IMR-90 (cell line): Measurements from ENCODE around the gene FAM174B. TPM values are rescaled to one million over a fixed set of nuclear protein-coding genes. Genes with fewer than 3 reads are reported as not detected.

Experiments
- ATAC-seq: fragments of 200-7000 bp; cut with Tn5 transposase; 2 replicates; pipeline ENCODE4 v1.9.1; 2020; ENCODE audit warnings: low read depth, mild to moderate bottlenecking, moderate library complexity
- BruUV-seq: library from RNA; stranded (reverse); fragments of 400-500 nt; replicated peaks from 2 replicates; lab custom pipeline; 2021; lab: Mats Ljungman, UMichigan
- CTCF ChIA-PET: fragments of 300-600 bp; formaldehyde crosslinking; extraction: SDS; loops from one replicate; lab custom pipeline; 2021; ENCODE audit warnings: antibody characterized with exemption; lab: Yijun Ruan, JAX
- POLR2A ChIA-PET: fragments of 300-600 bp; sonication (Branson Sonifier 250); formaldehyde crosslinking; loops from one replicate; lab custom pipeline; 2022; ENCODE audit warnings: antibody characterized with exemption; ENCODE audit not compliant: unreplicated experiment; lab: Charles Lee
- DNase-seq: peaks from one replicate; pipeline ENCODE4 v3.0.0; 2013
- H2AFZ ChIP-seq: replicated peaks from 2 replicates; pipeline ENCODE3; 2013; ENCODE audit warnings: low read length, mild to moderate bottlenecking; ENCODE audit not compliant: poor library complexity
- H2AK5ac ChIP-seq: 2 replicates; pipeline ENCODE4 v1.6.1; 2013; ENCODE audit warnings: low read depth, low read length, inconsistent platforms
- H2AK9ac ChIP-seq: replicated peaks from 2 replicates; pipeline ENCODE3; 2013; ENCODE audit warnings: mild to moderate bottlenecking, low read depth, low read length, moderate library complexity; ENCODE audit not compliant: poor library complexity
- H2BK120ac ChIP-seq: 2 replicates; pipeline ENCODE4 v1.6.1; 2013; ENCODE audit warnings: low read depth, low read length, inconsistent platforms
- H2BK15ac ChIP-seq: 3 replicates; pipeline ENCODE4 v1.6.1; 2013; ENCODE audit warnings: low read depth, low read length, inconsistent platforms
- H2BK20ac ChIP-seq: 2 replicates; pipeline ENCODE4 v1.6.1; 2013; ENCODE audit warnings: low read depth, mild to moderate bottlenecking, inconsistent platforms, low read length, moderate library complexity
- H2BK5ac ChIP-seq: 2 replicates; pipeline ENCODE4 v1.6.1; 2013; ENCODE audit warnings: mild to moderate bottlenecking, low read depth, low read length, inconsistent platforms; ENCODE audit not compliant: poor library complexity, severe bottlenecking
- H3K14ac ChIP-seq: replicated peaks from 2 replicates; pipeline ENCODE4 v1.6.1; 2013; ENCODE audit warnings: low read depth, low read length, inconsistent platforms
- H3K18ac ChIP-seq: 2 replicates; pipeline ENCODE4 v1.6.1; 2013; ENCODE audit warnings: low read depth, low read length, control low read depth
- H3K23ac ChIP-seq: 2 replicates; pipeline ENCODE4 v1.6.1; 2013; ENCODE audit warnings: low read depth, low read length, inconsistent platforms
- H3K27ac ChIP-seq: 2 replicates; pipeline ENCODE4 v1.5.1; 2013; ENCODE audit warnings: mild to moderate bottlenecking, control low read depth, low read length; ENCODE audit not compliant: insufficient read depth
- H3K27me3 ChIP-seq: 2 replicates; pipeline ENCODE4 v1.6.1; 2013; ENCODE audit warnings: low read length; ENCODE audit not compliant: control insufficient read depth, insufficient read depth
- H3K36me3 ChIP-seq: 2 replicates; pipeline ENCODE4 v1.6.1; 2013; ENCODE audit warnings: low read length, mixed read lengths; ENCODE audit not compliant: control insufficient read depth, insufficient read depth
- H3K4ac ChIP-seq: 2 replicates; pipeline ENCODE4 v1.6.1; 2013; ENCODE audit warnings: low read depth, low read length, inconsistent platforms
- H3K4me1 ChIP-seq: 2 replicates; pipeline ENCODE4 v1.6.1; 2013; ENCODE audit warnings: low read length, mixed read lengths; ENCODE audit not compliant: control insufficient read depth, insufficient read depth
- H3K4me2 ChIP-seq: 2 replicates; pipeline ENCODE4 v1.6.1; 2013; ENCODE audit warnings: low read depth, mild to moderate bottlenecking, control low read depth, low read length, moderate library complexity
- H3K4me3 ChIP-seq: 2 replicates; pipeline ENCODE4 v1.5.1; 2013; ENCODE audit warnings: low read depth, mild to moderate bottlenecking, control low read depth, low read length, moderate library complexity; ENCODE audit not compliant: insufficient read depth
- H3K56ac ChIP-seq: 2 replicates; pipeline ENCODE4 v1.6.1; 2013; ENCODE audit warnings: low read length, inconsistent platforms; ENCODE audit not compliant: insufficient read depth; ENCODE audit errors: extremely low read depth
- H3K79me1 ChIP-seq, 2 experiments: 2 replicates each; pipeline ENCODE4 v1.6.1; 2013; ENCODE audit warnings: low read length in 2 of 2, inconsistent platforms in 1 of 2, low read depth in 1 of 2
- H3K9ac ChIP-seq: 2 replicates; pipeline ENCODE4 v1.6.1; 2013; ENCODE audit warnings: low read depth, low read length, control low read depth
- H3K9me1 ChIP-seq: 2 replicates; pipeline ENCODE4 v1.6.1; 2013; ENCODE audit warnings: low read length, inconsistent platforms; ENCODE audit not compliant: insufficient read depth
- H3K9me3 ChIP-seq: 2 replicates; pipeline ENCODE4 v1.6.1; 2013; ENCODE audit warnings: low read length; ENCODE audit not compliant: control insufficient read depth, insufficient read depth
- H4K20me1 ChIP-seq: 2 replicates; pipeline ENCODE4 v1.6.1; 2013; ENCODE audit warnings: low read length, inconsistent platforms; ENCODE audit not compliant: insufficient read depth
- H4K5ac ChIP-seq: 2 replicates; pipeline ENCODE4 v1.6.1; 2013; ENCODE audit warnings: mild to moderate bottlenecking, low read depth, low read length, control low read depth
- H4K8ac ChIP-seq, 2 experiments: 2 replicates each; pipeline ENCODE4 v1.6.1; 2013; ENCODE audit warnings: low read depth in 2 of 2, low read length in 2 of 2, control low read depth in 1 of 2, inconsistent platforms in 1 of 2
- H4K91ac ChIP-seq: 2 replicates; pipeline ENCODE4 v1.6.1; 2013; ENCODE audit warnings: low read depth, low read length, inconsistent platforms; ENCODE audit not compliant: insufficient read depth
- BHLHE40 ChIP-seq: fragments of 150-350 bp; IDR thresholded peaks from 2 replicates; pipeline ENCODE4 v1.6.1; 2016; ENCODE audit warnings: mild to moderate bottlenecking, low read depth, low read length
- CEBPB ChIP-seq: IDR thresholded peaks from 2 replicates; pipeline ENCODE4 v1.6.1; 2012; ENCODE audit warnings: low read depth, low read length, improper control_type of control experiment
- CHD1 ChIP-seq: IDR thresholded peaks from 2 replicates; pipeline ENCODE4 v1.6.1; 2012; ENCODE audit warnings: low read depth, low read length, improper control_type of control experiment
- ELK1 ChIP-seq: fragments of 150-350 bp; IDR thresholded peaks from 2 replicates; pipeline ENCODE4 v1.6.1; 2016; ENCODE audit warnings: low read depth, mild to moderate bottlenecking, low read length, moderate library complexity, borderline replicate concordance
- FOS ChIP-seq: fragments of 150-350 bp; IDR thresholded peaks from 2 replicates; pipeline ENCODE4 v1.6.1; 2016; ENCODE audit warnings: low read depth, low read length
- MAFK ChIP-seq: IDR thresholded peaks from 2 replicates; pipeline ENCODE4 v1.6.1; 2012; ENCODE audit warnings: low read depth, low read length, improper control_type of control experiment
- MAZ ChIP-seq: IDR thresholded peaks from 2 replicates; pipeline ENCODE4 v1.6.1; 2012; ENCODE audit warnings: low read depth, mild to moderate bottlenecking, low read length, improper control_type of control experiment, moderate library complexity, borderline replicate concordance
- MXI1 ChIP-seq: IDR thresholded peaks from 2 replicates; pipeline ENCODE4 v1.6.1; 2012; ENCODE audit warnings: low read depth, mild to moderate bottlenecking, low read length, moderate library complexity, borderline replicate concordance
- NFE2L2 ChIP-seq: fragments of 150-350 bp; IDR thresholded peaks from 2 replicates; pipeline ENCODE4 v1.6.1; 2016; ENCODE audit warnings: low read depth, mild to moderate bottlenecking, low read length
- POLR2A ChIP-seq: IDR thresholded peaks from 2 replicates; pipeline ENCODE4 v1.6.1; 2012; ENCODE audit warnings: mild to moderate bottlenecking, low read depth, low read length
- RAD21 ChIP-seq: IDR thresholded peaks from 2 replicates; pipeline ENCODE4 v1.6.1; 2012; ENCODE audit warnings: low read length, improper control_type of control experiment
- RCOR1 ChIP-seq: IDR thresholded peaks from 2 replicates; pipeline ENCODE4 v1.6.1; 2012; ENCODE audit warnings: mild to moderate bottlenecking, low read length, improper control_type of control experiment; ENCODE audit not compliant: insufficient replicate concordance
- RFX5 ChIP-seq: IDR thresholded peaks from 2 replicates; pipeline ENCODE4 v1.8.0; 2012; ENCODE audit warnings: low read depth, mild to moderate bottlenecking, low read length, moderate library complexity
- SMC3 ChIP-seq: fragments of 150-350 bp; IDR thresholded peaks from 2 replicates; pipeline ENCODE4 v1.6.1; 2016; ENCODE audit warnings: low read depth, mild to moderate bottlenecking, antibody characterized with exemption, low read length, moderate library complexity
- USF2 ChIP-seq: fragments of 150-350 bp; IDR thresholded peaks from 2 replicates; pipeline ENCODE4 v1.6.1; 2017; ENCODE audit warnings: mild to moderate bottlenecking, antibody characterized with exemption, low read length, low read depth
- whole genome bisulfite sequencing, 2 experiments: methylation state at CpG; one replicate each; pipeline versions ENCODE4 v1.1.5 to v1.1.7; 2013; ENCODE audit warnings: missing lambda C conversion rate in 2 of 2; ENCODE audit not compliant: insufficient read length in 1 of 2; ENCODE audit errors: extremely low coverage in 2 of 2; 5-methylcytosine and 5-hydroxymethylcytosine counted together
- dilution Hi-C: fragments of 300-500 bp; cut with HindIII; formaldehyde crosslinking; loops from one replicate; pipeline ENCODE4 v1.14.3; 2018; ENCODE audit warnings: low sequenced_read_pairs; ENCODE audit not compliant: unreplicated experiment
- in situ Hi-C: fragments of 300-500 bp; cut with MboI; formaldehyde crosslinking; loops from 3 replicates; pipeline ENCODE4 v1.14.3; 2019; ENCODE audit warnings: low sequenced_read_pairs, inconsistent platforms, mixed read lengths
- intact Hi-C: fragments of 100-400 bp; cut with micrococcal nuclease; formaldehyde crosslinking; loops from 2 replicates; pipeline ENCODE4 v1.10.0; 2022
- polyA plus RNA-seq, 3 experiments: library from polyadenylated mRNA; depleted of rRNA; stranded (reverse); fragments of >200 nt; gene quantifications; 2 replicates each; pipeline ENCODE4 v1.2.3, GENCODE V29; 2012; ENCODE audit warnings: low replicate concordance in 1 of 3
- total RNA-seq: library from RNA; depleted of rRNA; stranded (reverse); fragments of >200 nt; gene quantifications from 2 replicates; pipeline ENCODE4 v1.2.3, GENCODE V29; 2012
- TF ChIP-seq, protein P1 (sequence below): conservative IDR thresholded peaks from 2 replicates; pipeline ENCODE4 v1.5.1; 2012; ENCODE audit warnings: mild to moderate bottlenecking, low read depth, low read length, improper control_type of control experiment

Gene FAM174B
- total and polyA plus RNA-seq, 2 of the 4 experiments (the other 2 are of a cell fraction), result 0.18 to 0.56 TPM

DNA sequence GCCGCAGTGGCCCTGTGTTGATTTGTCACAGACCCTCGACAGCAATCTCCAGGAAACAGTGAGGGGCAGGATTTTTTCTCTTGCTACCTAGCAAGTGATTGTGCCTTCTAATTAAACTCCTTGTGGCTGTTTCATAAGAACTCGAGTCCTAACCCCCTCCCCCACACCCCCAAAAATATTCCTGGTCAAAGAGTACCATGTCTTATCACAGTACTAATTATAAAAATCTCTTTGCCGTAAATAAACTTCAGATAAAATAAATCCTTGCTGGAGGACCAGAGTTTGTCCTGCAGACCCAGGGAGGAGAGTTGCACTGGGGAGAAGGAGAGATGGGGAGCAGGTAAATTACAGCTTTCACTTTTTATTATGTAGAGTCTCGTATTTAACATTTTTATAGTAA lies 64.3 kb downstream of the FAM174B start:
- no peak overlapping the region for H3K14ac ChIP-seq
- no peaks in the 10 kb centered on the region for H3K9me1 ChIP-seq
- DNase-seq (no peak), ATAC-seq (no peak)
- no peak overlapping the region for H3K27ac ChIP-seq
- BruUV-seq, result no TSS peak
- no peaks in the 10 kb centered on the region for H3K79me1 ChIP-seq
- TF ChIP-seq SMC3 (no peak), MAZ (no peak), CHD1 (no peak), BHLHE40 (no peak), MXI1 (no peak), NFE2L2 (no peak), RAD21 (no peak), USF2 (no peak), POLR2A (no peak), CEBPB (no peak), RFX5 (no peak), RCOR1 (no peak), ELK1 (no peak), MAFK (no peak), FOS (no peak)
- TF ChIP-seq, protein P1, sequence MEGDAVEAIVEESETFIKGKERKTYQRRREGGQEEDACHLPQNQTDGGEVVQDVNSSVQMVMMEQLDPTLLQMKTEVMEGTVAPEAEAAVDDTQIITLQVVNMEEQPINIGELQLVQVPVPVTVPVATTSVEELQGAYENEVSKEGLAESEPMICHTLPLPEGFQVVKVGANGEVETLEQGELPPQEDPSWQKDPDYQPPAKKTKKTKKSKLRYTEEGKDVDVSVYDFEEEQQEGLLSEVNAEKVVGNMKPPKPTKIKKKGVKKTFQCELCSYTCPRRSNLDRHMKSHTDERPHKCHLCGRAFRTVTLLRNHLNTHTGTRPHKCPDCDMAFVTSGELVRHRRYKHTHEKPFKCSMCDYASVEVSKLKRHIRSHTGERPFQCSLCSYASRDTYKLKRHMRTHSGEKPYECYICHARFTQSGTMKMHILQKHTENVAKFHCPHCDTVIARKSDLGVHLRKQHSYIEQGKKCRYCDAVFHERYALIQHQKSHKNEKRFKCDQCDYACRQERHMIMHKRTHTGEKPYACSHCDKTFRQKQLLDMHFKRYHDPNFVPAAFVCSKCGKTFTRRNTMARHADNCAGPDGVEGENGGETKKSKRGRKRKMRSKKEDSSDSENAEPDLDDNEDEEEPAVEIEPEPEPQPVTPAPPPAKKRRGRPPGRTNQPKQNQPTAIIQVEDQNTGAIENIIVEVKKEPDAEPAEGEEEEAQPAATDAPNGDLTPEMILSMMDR, result no peak
- H3K9me3 ChIP-seq, result no peaks in the 10 kb centered on the region
- H2AK5ac ChIP-seq, result no peak overlapping the region
- H3K23ac ChIP-seq, result no peak overlapping the region
- ChIA-PET POLR2A (no interaction called here), CTCF (no interaction called here)
- H2BK5ac ChIP-seq, result no peak overlapping the region
- dilution Hi-C loops, result no loop called here
- WGBS, 2 experiments, result no CpG with 5 or more reads among the region's 5 CpGs
- no peak overlapping the region for H4K8ac ChIP-seq
- H4K5ac ChIP-seq, result no peak overlapping the region
- H3K4me2 ChIP-seq, result no peak overlapping the region
- in situ Hi-C loops, result no loop called here
- no peaks in the 10 kb centered on the region for H3K4me1 ChIP-seq
- H2BK15ac ChIP-seq, result no peak overlapping the region
- no peak overlapping the region for H2AFZ ChIP-seq
- no peak overlapping the region for H2BK120ac ChIP-seq
- no peak overlapping the region for H3K18ac ChIP-seq
- no peak overlapping the region for H2AK9ac ChIP-seq
- H4K20me1 ChIP-seq, result no peaks in the 10 kb centered on the region
- no peak overlapping the region for H3K4ac ChIP-seq
- no peaks in the 10 kb centered on the region; the same call in 1 of the 2 replicates for H3K27me3 ChIP-seq
- intact Hi-C loops, result no loop called here
- no peak overlapping the region for H3K56ac ChIP-seq
- no peak overlapping the region for H3K4me3 ChIP-seq
- no peak overlapping the region for H4K91ac ChIP-seq
- H3K9ac ChIP-seq, result no peak overlapping the region
- no peak overlapping the region for H2BK20ac ChIP-seq
- H3K36me3 ChIP-seq, result no peaks in the 10 kb centered on the region
